NK-92 (cell line): Measurements from ENCODE around the gene ZNF335.
"Not testable (repeated sequence)": the region's sequence is repeated elsewhere in the genome, so short reads cannot be mapped to it uniquely, and the experiment has no call there.

Experiments
- DNase-seq: peaks from one replicate; lab custom pipeline; 2025; ENCODE audit not compliant: unreplicated experiment; lab: John Stamatoyannopoulos, UW

The ZNF335 gene

GRCh38 chr20:45970646-45971424 is 1.2 kb downstream of the ZNF335 start:
- no peak for DNase-seq

- no peak for DNase-seq
These were observed 2.0 kb downstream of the ZNF335 start for GRCh38 chr20:45969712-45970634.

GRCh38 chr20:45968801-45969711 is 2.9 kb downstream of the ZNF335 start:
- DNase-seq: no peak

- no peak for DNase-seq
These were observed 3.8 kb downstream of the ZNF335 start for GRCh38 chr20:45968081-45968671.

GRCh38 chr20:45967551-45968080 is 4.4 kb downstream of the ZNF335 start:
- DNase-seq: no peak

GRCh38 chr20:45965169-45966002 is 6.6 kb downstream of the ZNF335 start:
- DNase-seq: no peak

- no peak for DNase-seq
These were observed 8.0 kb downstream of the ZNF335 start for GRCh38 chr20:45964006-45964400.

GRCh38 chr20:45963059-45964005 is 8.7 kb downstream of the ZNF335 start:
- no peak for DNase-seq

GRCh38 chr20:45962031-45962755 is 9.8 kb downstream of the ZNF335 start:
- no peak for DNase-seq

- no peak for DNase-seq
These were observed 11.9 kb downstream of the ZNF335 start for GRCh38 chr20:45959956-45960630.

GRCh38 chr20:45959126-45959525 is 12.9 kb downstream of the ZNF335 start:
- no peak for DNase-seq

- no peak for DNase-seq
These were observed 13.4 kb downstream of the ZNF335 start for GRCh38 chr20:45958593-45958992.

GRCh38 chr20:45957021-45957941 is 14.7 kb downstream of the ZNF335 start:
- no peak for DNase-seq

- not testable (repeated sequence) for DNase-seq
These were observed 15.7 kb downstream of the ZNF335 start for GRCh38 chr20:45956326-45956725.

GRCh38 chr20:45953672-45954071 is 18.3 kb downstream of the ZNF335 start:
- no peak for DNase-seq

- DNase-seq: no peak
These were observed 19.1 kb downstream of the ZNF335 start for GRCh38 chr20:45952861-45953260.
